Measurements from ENCODE around the gene PLXNA4.

- TF ChIP-seq CTCF (IDR thresholded peaks at IDR 0.05) (no peak), POLR2AphosphoS5 (IDR thresholded peaks at IDR 0.05; ENCODE audit: low read depth, low read length) (no peak), SIN3A (IDR thresholded peaks at IDR 0.05; ENCODE audit: borderline replicate concordance, insufficient read depth, low read depth, low read length) (no peak)
Observed at GRCh38 chr7:132514430-132514829, 61.8 kb downstream of the PLXNA4 start.

Data from Panc1 (cell line).